Activated CD4-positive, alpha-beta T cell treated with anti-CD3 and anti-CD28 coated beads for 1 hour (primary cell): ENCODE results near the gene ZC3H12D.

Experiments
- DNase-seq: peaks from one replicate; pipeline ENCODE4 v3.0.0-alpha.2; 2020

The ZC3H12D gene

GRCh38 chr6:149439626-149440025 lies 45.2 kb downstream of the ZC3H12D start:
- no peak for DNase-seq

GRCh38 chr6:149438855-149439254 lies 46.0 kb downstream of the ZC3H12D start:
- no peak for DNase-seq

GRCh38 chr6:149437212-149437611 lies 47.6 kb downstream of the ZC3H12D start:
- DNase-seq, result no peak

GRCh38 chr6:149436647-149437046 lies 48.2 kb downstream of the ZC3H12D start:
- no peak for DNase-seq

- DNase-seq, result no peak
These were observed 48.8 kb downstream of the ZC3H12D start for GRCh38 chr6:149435919-149436586.

GRCh38 chr6:149433881-149434280 lies 50.9 kb downstream of the ZC3H12D start:
- no peak for DNase-seq

GRCh38 chr6:149433405-149433804 lies 51.4 kb downstream of the ZC3H12D start:
- DNase-seq, result no peak

- peak; percentile 83 for DNase-seq
These were observed 52.7 kb downstream of the ZC3H12D start for GRCh38 chr6:149431905-149432775.

- DNase-seq, result no peak
These were observed 55.1 kb downstream of the ZC3H12D start for GRCh38 chr6:149429427-149430360.

GRCh38 chr6:149428606-149429005 lies 56.2 kb downstream of the ZC3H12D start:
- DNase-seq, result no peak

- no peak for DNase-seq
These were observed 59.1 kb downstream of the ZC3H12D start for GRCh38 chr6:149425754-149426153.

GRCh38 chr6:149425224-149425623 lies 59.6 kb downstream of the ZC3H12D start:
- DNase-seq, result no peak

GRCh38 chr6:149423964-149424440 lies 60.8 kb downstream of the ZC3H12D start:
- DNase-seq, result no peak

- no peak for DNase-seq
These were observed 62.2 kb downstream of the ZC3H12D start for GRCh38 chr6:149422581-149422980.

GRCh38 chr6:149421132-149421531 lies 63.7 kb downstream of the ZC3H12D start:
- DNase-seq, result no peak

- no peak for DNase-seq
These were observed 65.0 kb downstream of the ZC3H12D start for GRCh38 chr6:149419696-149420404.

- no peak for DNase-seq
These were observed 70.0 kb downstream of the ZC3H12D start for GRCh38 chr6:149414821-149415220.

- DNase-seq, result no peak
These were observed 70.8 kb downstream of the ZC3H12D start for GRCh38 chr6:149414009-149414408.

GRCh38 chr6:149410557-149410956 lies 74.3 kb downstream of the ZC3H12D start:
- no peak for DNase-seq

GRCh38 chr6:149409617-149410016 lies 75.2 kb downstream of the ZC3H12D start:
- no peak for DNase-seq

GRCh38 chr6:149405823-149406765 lies 78.7 kb downstream of the ZC3H12D start:
- no peak for DNase-seq
